ENCODE measurements around the gene PAK4.

PAK4 gene

DNA sequence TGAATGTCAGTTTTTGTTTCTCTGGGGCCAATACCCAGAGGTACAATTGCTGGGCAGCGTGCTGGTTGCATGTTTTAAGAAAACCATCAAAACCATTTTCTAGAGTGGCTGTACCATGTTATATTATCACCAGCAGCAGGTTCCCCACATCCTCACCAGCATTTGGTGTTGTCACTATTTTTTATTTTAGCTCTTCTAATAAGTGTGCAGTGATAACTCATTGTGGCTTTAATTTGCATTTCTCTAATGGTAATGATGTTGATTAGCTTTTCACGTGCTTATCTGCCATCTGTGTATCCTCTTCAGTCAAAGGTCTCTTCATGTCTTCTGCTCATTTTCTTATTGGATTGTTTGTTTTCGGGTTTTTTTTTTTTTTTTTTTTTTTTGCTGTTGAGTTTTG lies 21.9 kb downstream of the PAK4 start:
- no peak for DNase-seq

GRCh38 chr19:39148939-39149529 lies 23.4 kb downstream of the PAK4 start:
- DNase-seq, result no peak

DNA sequence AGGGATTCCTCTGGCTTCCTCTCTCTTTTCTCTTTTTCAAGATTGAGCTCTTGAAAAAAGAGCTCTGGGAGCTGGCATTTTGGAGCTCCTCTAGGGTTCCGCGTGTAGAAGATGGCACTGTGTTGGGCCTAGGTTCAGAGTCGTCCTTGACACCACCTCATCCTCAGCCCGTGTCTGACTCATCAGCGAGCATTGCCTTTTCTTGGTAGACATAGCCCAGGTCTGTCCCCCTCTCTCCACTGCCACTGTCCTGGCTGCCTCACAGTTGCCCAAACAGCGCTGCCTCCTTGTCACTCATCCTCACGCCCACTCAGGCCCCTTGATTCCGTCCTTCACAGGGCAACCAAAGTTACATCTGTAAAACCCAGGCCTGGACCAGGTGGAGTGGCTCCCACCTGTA lies 24.6 kb downstream of the PAK4 start:
- no peak for DNase-seq

GRCh38 chr19:39150807-39151600 lies 25.4 kb downstream of the PAK4 start:
- DNase-seq, result no peak

DNA sequence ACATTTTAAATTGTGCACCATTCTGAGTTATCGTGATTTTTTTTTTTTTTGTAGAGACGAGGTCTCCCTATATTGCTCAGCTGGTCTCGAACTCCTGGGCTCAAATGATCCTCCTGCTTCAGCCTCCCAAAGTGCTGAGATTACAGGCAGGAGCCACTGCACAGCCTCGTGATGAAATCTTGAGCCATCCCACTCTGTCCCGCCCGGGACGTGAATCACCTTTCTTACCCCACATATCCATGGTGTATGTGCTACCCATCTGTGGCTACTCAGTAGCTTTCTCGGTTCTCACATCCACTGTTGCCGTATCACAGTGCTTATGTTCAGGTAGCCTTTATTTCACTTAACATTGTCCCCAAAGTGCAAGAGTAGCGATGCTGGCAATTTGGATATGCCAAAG lies 26.5 kb downstream of the PAK4 start:
- DNase-seq, result no peak

- DNase-seq, result no peak
Observed at GRCh38 chr19:39154100-39154628, 28.6 kb downstream of the PAK4 start.

- DNase-seq, result no peak
Observed at GRCh38 chr19:39154629-39155100, 29.1 kb downstream of the PAK4 start.

DNA sequence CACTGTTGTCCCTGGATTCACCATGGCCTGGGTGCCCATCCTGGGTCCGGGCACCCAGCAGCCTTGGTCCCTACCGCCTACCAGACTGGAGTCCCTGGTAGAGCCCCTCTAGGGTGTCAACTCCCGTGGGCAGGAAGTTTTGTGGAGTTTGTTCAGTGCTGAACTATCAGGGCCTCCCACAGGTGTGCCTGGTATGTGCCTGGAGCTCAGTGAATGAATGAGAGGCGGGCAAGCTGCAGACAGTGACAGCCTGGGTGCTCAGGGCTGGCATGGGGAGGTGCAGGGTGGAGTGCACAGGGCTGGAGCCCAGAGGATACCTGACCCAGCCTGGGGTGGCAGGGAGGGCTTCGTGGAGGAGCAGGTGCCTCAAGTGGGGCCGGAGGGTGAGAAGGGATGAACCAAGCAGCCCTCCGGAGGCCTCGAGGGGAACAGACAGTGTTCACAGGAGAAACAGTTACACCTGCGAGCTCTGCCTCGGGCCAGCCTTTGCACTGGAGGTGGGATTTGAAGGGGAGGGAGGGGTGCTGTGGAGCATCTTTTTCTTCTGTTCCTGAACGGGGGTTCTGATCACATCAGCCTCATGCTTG lies 29.6 kb downstream of the PAK4 start:
- DNase-seq, result no peak

- DNase-seq, result no peak
Observed at GRCh38 chr19:39155741-39156140, 30.2 kb downstream of the PAK4 start.

DNA sequence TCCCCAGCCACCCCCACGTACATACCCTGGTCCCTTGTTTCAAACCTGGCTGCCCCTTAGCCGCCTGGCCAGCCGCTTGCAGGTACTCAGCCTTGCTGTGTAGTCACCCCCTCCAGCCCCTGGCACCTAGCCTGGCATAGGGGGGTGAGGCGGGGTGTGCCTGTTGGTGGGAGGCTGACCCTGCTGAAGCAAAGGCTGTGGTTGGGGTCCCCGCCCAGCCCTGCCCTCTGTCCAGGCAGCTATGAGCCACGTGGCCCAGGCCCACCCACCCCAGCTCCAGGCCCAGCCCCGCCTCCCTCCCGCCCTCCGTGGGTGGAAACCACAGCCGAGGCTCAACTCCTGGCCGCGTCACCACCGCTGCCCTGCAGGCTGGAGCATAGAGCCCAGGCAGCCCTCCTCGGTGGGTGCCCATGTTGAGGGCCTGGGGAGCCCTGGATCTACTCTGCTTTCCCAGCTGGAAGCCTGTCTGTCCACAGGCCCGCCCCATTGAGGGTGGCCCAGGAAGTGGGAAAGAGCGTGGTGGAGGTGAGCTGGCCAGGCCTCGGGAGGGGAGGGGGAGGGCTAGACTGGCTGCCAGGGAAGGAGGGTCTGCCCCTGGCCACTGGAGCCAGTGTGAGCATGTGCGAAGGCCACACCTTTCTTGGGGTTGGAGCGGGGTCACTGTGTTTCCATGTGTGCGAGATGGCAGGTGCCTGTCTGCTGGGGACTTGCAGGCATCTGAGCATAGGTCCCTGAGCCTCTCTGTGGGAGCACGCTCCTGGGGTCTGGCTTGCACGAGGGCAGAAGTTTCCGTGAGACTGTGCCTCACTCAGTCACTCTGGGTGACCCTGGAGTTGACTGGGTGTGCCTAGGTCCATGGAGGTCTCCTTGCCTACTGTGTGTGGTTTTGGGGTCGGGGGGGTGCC lies 31.0 kb downstream of the PAK4 start:
- no peak for DNase-seq

DNA sequence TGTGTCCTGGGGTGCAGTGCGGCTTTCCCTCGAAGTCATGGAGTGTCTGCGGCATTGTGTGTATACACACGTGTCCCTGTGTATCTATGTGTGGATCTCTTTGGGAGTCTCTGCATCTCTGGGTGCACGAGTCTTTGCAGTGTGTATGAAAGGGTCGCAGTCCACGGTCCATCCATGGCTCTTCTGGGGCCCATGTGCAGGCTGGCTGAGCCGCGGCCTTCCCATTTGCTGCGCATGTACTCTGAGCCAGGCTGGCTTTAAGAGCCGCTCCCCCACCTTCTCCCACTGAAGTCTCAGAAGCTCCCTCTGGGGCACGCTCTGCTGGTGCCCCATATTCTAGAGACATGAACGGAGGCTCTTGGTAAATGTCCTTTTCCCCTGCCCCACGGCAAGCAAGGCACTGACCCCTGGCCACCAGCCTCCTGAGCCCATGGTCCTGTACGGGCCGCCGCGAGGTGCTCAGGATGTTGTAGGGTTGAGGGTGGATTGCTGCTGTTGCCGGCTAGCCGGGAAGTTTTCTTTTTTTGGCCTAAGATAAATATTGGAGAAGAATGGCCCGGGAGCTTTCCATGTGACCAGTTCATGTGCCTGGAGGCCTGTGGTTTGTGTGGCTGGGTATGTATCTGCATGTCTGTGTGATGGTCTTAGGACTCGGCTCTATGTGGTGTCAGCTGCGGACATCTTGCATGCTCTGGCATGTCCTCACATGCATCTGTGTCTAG lies 31.9 kb downstream of the PAK4 start:
- DNase-seq, result no peak

DNA sequence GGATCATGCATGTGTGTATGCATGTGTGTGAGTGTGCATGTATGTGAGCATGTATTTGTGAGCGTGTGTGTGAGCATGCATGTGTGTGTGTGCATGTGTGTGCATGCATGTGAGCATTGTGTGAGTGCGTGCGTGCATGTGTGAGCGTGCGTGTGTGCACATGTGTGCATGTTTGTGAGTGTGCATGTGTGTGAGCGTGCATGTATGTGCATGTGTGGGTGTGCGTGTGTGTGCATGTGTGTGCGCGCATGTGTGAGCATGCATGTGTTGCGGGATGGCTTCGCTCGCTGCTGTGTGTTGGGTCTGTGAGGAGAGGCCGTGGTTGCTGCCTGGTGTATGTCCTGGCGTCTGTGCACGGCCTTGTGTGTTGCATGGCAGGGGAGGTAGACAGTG lies 32.4 kb downstream of the PAK4 start:
- no peak for DNase-seq

GRCh38 chr19:39158646-39159260 lies 33.2 kb downstream of the PAK4 start:
- DNase-seq, result no peak

GRCh38 chr19:39160523-39160861 lies 34.9 kb downstream of the PAK4 start:
- no peak for DNase-seq

DNA sequence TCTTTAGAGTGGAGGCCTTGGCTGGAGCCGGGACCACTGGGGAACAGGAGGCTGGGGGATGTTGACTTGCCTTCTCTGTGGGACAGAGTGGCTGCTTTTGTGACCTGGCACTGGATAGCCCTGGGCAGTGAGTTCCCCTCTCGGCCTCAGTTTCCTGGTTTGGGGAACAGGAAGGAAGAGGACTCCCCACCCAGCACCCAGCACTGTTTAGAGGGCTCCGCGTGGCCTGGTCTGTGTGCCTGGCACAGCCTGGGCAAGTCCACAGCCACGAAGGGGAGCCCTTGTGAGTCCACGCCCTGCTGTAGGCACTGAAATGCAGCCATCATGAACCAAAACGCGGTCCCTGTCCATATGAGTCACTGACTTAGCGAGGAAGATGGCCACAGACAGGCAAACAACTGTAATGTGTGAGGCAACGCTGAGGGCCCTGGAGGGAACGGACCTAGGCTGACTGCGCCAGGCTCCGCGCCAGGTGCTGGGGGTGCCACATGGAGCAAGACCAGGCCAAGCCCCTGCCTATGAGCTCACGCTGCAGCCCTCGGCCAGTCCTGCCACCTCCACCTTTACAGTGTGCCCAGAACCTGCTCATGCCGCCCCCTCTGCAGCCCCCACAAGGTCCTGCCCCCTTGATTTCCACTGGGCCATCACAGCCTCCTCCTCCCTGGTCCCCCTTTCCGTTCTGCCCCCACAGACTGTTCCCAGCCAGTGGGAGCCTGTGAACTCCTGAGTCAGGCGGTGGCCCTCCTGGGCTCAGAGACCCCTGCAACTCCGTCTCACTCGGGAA lies 35.5 kb downstream of the PAK4 start:
- no peak for DNase-seq

- no peak for DNase-seq
Observed at GRCh38 chr19:39162441-39163043, 37.0 kb downstream of the PAK4 start.

DNA sequence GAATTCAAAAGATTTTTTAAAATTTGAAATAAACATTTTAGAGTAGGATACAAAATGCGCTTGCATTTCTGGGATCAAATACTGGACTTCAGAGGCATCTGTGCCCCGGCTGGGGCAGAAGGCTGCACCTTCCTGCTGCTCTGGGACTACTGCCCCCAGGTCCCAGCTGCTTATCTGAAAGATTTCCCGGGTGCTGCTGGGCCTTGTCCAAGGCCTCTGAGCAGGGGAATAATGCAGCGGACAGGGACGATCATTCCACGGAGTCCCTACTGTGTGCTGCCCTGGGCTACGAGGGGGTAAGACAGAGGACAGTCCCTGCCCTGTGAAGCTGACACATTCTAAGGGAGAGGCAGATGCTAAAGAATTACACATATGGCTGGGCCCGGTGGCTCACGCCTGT lies 38.0 kb downstream of the PAK4 start:
- DNase-seq, result no peak

GRCh38 chr19:39164289-39164688 lies 38.7 kb downstream of the PAK4 start:
- DNase-seq, result no peak

GRCh38 chr19:39165857-39166256 lies 40.3 kb downstream of the PAK4 start:
- no peak for DNase-seq

DNA sequence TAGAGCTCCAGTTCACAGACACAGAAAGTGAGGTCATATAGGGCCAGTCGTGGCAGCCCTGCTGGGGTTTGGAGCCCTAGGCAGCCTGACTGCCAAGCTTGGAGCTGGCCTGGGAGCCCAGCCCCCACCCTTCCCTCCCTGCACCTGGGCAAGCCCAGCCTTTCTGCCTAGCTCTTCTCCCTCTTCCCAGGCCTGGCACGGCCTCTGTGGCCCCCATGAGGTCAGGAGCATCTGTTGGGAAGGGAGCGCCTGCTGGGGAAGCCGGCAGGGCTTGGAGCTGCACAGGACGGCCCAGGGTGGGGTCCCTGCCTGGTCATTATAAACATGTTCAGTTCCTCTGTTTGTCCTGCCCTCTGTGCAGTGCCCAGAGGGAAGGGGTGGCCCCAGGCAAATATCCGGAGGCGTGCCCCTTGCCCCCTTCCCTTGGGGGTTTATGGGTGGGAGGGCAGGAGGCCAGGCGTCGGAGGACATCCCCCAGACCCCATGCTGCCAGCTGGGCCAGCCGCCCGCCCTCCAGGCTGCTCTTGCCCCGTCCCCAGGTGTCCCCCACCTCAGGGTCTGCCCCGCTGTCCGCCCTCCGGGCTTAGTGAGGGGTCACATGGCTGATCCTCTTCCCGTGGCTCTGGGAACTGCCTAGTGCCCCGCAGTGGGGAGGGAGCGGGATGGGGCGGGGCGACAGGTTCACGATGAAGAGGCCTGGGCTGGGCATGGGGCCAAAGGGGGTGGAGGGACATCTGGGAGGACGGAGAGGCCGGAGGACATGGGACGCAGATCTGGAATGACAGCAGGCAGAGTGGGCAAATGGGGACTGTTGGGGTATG lies 41.2 kb downstream of the PAK4 start:
- no peak for DNase-seq

All from activated effector memory CD4-positive, alpha-beta T cell treated with Interleukin-2 at 50 U/mL for 16 hours (primary cell).